Measurements from ENCODE around the gene SRPX.

SRPX gene

DNA sequence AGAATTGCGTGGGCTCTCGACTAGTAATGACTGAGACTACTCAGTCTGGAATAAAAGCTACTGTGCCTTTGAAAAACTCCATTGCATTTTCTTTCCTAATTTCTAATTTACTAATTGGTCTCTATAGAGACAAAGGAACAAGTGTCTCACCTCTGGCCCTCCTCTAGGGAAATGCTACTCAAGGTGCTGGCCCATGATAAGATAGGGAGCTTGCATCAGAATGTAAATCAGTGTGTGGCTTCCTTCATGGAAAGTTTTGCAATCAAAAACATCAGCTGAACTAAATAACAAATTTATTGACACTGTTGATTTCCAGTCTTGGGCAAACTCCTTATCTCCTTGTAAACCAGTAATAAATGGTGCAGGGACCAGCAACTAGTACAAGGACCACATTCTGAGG, 81.8 kb downstream of the SRPX start:
- no peak for DNase-seq (ENCODE audit: low read depth in 3 of 3)

DNA sequence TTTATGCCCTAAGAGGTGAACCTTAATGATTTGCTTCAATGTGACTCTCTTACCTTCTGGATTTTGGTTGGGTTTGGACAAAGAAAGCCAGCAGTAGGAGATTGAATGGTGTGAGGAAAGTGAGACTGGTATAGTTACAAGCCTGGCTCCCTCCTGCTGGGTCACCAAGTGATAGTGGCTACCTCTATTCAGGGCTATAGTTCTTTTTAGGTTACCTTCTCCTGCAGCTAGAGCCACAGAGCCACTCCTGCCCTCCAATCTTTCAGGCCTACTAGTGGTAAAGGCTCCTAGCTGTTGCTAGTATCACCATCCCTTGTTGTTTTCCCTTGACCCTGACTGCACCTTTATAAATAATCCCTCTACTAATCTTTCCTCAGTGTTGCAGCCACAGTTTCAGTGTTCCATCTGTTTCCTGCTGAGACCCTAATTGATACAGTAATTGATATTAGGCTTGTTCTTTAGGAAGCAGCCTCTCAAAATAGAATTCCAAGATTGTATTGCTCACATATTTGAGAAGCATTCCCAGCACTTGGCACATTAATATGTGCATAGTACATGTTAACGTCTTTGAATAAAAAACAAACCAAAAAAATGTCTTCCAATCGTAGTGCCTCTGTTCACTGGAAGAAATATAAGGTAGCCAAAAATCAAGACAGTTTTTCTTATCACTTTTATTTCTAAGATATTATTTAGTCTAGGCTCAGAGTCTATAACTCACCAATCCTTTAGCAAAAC, 82.3 kb downstream of the SRPX start:
- no peak for DNase-seq (ENCODE audit: low read depth in 3 of 3)

- DNase-seq (ENCODE audit: low read depth in 3 of 3): no peak
These were observed 91.3 kb downstream of the SRPX start for GRCh38 chrX:38129366-38129765.

- no peak for DNase-seq (ENCODE audit: low read depth in 3 of 3)
These were observed 92.7 kb downstream of the SRPX start for GRCh38 chrX:38127961-38128360.

DNA sequence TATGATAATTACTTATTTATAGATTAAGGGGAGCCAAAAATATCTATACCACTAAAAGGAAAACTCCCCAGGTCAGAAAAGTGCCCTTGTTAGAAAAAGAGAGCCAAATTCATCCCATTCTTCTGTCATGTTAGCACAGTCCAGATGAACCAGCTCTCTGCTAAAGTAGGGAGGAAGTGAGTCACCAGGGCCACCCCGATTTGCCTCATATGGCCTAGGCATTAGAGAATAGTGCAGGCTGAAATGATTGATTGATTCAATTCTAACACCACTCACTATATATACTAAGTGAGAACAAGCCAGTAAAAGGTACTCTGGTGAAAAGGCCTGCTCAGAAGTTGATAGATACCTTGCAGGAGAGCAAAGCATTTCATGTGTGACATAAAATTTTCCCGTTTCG, 94.5 kb downstream of the SRPX start:
- DNase-seq (ENCODE audit: low read depth in 3 of 3): no peak

DNA sequence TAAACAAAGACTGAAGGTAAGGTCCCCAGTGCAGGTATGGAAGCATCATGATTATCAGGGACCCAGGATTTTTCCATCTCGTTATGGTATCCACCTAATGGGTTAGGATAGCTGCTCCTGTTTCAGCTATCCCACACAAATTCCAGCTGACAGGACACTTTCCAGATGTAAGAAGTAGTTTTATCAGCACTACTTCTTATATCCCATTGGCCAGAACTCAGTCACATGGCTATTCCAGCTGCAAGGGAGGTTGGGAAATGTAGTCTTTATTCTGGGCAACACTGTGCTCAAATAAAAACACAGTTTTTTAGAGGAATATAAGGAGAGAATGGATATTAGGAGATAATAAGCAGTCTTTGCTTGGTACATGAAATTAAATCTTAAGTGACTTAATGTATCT, 96.7 kb downstream of the SRPX start:
- DNase-seq (ENCODE audit: low read depth in 3 of 3): no peak

DNA sequence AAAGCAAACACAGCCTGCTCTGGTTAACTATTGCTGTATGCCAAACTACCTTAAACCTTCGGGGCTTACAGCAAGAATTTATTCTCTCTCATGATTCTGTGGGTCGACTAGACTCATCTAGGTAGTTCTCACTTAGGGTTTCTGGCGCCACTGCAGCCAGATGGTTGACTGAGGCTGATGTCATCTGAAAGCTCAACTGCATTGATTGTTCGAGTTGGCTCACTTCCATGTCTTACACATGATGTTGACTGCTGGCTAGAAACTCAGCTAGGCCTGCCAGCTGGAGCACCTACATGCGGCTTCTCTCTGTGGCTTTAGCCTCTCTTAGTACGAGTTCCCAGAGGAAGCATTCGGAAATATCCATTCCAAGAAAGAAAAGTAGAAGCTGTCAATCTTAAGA, 103.2 kb downstream of the SRPX start:
- DNase-seq (ENCODE audit: low read depth in 3 of 3): no peak

DNA sequence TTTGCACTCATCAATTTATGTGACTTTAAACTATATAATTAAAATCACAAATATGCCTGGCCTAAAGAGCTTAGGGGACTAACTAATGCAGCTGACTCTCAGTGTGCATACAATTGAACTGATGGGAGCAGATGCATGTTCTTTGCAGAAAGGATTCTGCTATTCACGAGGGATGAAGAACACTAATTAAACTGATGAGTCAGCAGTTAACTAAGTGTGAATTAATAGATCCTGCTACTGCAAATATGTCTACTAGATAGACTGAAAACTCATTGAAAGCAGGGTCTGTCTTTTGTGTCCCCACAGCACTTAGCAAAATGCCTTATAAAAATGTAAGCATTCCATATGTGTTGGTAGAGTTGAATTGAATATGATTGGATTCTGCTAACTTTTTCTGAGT, 104.0 kb downstream of the SRPX start:
- DNase-seq (ENCODE audit: low read depth in 3 of 3): no peak

DNA sequence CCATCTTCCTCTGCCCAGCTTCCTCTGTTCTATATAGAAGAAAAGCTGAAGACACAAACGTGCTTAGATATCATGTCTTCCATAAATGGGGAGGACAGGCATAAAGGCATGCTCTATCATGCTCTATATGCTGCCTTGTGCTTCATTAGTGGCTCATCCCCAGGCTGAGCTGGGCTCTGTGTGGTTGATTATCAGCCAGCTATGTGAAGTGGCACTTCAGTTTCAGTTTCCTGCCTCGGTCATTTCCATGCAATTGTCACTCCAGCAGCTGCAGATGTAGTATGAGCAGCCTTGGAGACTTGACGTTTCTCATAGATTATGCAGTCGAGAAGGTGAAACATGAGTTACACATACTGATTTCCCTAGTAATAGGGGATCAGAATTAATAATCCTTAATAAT, 108.1 kb downstream of the SRPX start:
- DNase-seq (ENCODE audit: low read depth in 3 of 3): no peak

DNA sequence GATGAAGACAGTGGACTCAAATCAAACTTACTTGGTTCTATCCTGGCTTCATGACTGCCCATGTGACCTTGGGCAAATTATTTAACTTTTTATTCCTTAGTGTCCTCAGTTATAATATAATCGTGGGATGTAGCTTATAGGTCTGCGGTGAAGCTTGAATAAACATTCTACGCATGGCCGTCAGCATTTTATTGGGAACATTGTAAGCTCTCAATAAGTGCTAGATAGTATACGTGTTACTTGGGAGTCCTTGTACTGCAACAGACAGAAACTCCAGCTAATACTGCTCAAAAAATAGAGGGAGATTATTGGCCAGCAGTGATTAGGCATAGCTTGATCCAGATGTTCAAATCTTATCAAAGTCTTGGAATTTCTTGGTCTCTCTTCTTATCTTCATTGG, 109.5 kb downstream of the SRPX start:
- no peak for DNase-seq (ENCODE audit: low read depth in 3 of 3)

DNA sequence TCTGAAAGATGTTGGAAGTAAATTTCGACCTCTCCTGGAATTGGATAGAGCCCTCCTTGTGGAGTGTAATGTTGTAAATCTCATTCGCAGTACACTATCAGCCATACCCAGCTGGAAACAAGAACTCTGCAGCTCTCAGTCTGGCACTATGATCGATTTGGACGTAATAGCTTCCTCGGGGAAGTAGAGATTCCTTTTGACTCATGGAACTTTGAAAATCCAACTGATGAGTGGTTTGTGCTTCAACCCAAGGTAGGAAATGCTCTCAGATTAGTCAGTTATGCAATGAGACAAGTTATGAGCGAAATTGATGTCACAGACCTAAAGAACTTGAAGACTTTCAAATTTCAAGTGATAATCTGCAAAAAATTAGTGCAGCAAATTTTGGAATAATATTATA, 110.4 kb downstream of the SRPX start:
- DNase-seq (ENCODE audit: low read depth in 3 of 3): no peak

GRCh38 chrX:38109042-38109898, 111.4 kb downstream of the SRPX start:
- DNase-seq (ENCODE audit: low read depth in 3 of 3): no peak

DNA sequence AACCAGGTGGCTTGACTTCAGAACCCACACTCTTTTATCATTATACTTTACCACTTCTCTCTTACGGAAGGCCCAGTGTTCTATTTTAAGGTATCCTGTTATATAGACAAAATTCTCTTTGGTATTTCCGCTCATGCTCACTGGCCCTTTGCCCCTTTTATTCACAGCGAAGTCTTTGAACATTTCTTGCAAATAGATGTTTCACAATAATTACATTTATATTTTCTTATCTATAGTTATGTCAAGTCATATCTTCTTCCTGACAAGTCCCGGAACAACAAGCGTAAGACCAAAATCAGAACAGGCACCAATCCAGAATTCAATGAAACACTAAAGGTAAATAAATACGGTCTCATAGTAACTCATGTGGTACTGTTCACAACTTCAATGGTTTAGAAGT, 112.3 kb downstream of the SRPX start:
- DNase-seq (ENCODE audit: low read depth in 3 of 3): no peak

GRCh38 chrX:38106991-38107655, 113.5 kb downstream of the SRPX start:
- DNase-seq (ENCODE audit: low read depth in 3 of 3): no peak

DNA sequence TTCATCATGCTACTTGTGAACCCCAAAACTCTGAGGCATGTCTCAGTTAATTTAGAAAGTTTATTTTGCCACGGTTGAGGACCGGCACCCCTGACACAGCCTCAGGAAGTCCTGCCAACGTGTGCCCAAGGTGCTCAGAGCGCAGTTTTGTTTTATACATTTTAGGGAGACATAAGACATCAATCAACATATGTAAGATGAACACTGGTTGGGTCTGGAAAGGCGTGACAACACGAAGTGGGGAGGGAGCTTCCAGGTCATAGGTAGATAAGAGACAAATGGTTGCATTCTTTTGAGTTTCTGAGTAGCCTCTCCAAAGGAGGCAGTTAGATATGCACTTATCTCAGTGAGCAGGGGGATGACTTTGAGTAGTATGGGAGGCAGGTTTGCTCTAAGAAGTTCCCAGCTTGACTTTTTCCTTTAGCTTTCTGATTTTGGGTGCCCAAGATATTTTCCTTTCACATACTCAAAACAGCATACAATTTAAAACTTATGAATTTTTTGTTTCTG, 115.4 kb downstream of the SRPX start:
- no peak for DNase-seq (ENCODE audit: low read depth in 3 of 3)

GRCh38 chrX:38103857-38104812, 116.5 kb downstream of the SRPX start:
- DNase-seq (ENCODE audit: low read depth in 3 of 3): no peak

- DNase-seq (ENCODE audit: low read depth in 3 of 3): no peak
These were observed 117.8 kb downstream of the SRPX start for GRCh38 chrX:38102875-38103274.

DNA sequence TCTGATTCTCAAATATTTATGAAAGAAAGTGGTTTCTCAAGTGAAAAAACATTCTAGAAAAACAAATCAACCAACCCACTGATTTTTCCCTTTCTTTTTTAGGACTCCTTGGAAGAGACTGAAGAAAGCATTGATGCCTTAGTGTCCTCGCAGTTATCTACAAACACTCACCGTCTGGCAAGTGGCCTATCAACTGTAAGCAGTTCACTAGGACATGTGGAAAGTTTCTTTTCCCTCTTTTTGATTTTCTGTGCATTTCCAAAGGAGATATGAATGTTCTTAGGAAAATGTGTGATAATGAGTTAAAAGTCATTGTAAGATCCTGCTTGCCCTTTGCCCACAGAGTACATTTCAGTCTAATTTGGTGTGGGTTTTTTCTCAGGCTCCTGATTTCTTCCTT, 118.4 kb downstream of the SRPX start:
- no peak for DNase-seq (ENCODE audit: low read depth in 3 of 3)

GRCh38 chrX:38099688-38100087, 121.0 kb downstream of the SRPX start:
- no peak for DNase-seq (ENCODE audit: low read depth in 3 of 3)

All from stimulated activated CD4-positive, alpha-beta T cell treated with anti-CD3 and anti-CD28 coated beads, TNF-alpha, amount 100 ng/mL, for 4 hours (primary cell).